ENCODE data around the gene SLC25A23.

DNA sequence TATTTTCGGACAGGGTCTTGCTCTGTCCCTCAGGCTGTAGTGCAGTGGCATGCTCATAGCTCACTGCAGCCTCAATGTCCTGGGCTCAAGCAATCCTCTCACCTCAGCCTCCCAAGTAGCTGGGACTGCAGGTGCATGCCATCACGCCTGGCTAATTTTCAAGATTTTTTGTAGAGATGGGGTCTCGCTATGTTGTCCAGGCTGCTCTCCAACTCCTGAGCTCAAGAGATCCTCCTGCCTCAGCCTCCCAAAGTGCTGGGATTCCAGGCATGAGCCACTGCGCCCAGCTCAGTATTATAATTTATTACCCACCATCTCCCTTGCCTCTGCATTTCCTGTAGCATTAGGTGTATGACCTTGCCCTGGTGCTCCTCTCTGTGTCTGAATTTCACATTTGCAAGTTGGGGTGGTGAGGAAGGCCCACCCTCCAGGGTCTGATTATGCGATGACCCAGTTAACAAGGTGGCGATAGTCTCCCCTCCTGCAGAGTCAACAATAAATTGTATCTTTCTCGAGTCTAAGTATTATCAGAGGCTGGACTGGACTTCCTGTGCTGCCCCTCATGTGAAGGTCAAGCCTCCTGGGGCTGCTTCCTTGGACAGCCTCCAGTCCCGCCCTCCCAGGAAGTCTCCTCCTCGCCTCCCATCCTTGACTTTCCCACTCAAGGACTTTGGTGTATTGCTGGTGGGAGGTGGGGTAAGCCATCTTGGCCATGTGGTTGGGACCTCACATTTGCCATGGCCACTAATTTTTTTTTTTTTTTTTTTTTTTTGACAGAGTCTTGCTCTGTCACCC lies 44.0 kb upstream of the SLC25A23 start:
- TF ChIP-seq CTCF (IDR thresholded peaks at IDR 0.05) = no peak
- no peak for TF ChIP-seq POLR2A (IDR thresholded peaks at IDR 0.05)
- TF ChIP-seq EP300 (IDR thresholded peaks at IDR 0.05) = no peak
